SK-N-SH (cell line): ENCODE measurements around the gene CADM2.

ENCODE experiments used
- EP300 ChIP-seq, 2 experiments: IDR thresholded peaks; 2 replicates each; pipeline versions ENCODE4 v1.4.0 to v1.6.1; 2012; ENCODE audit warnings: borderline replicate concordance in 1 of 2, low read depth in 1 of 2, low read length in 1 of 2
- TF ChIP-seq, protein P1 (sequence below): fragments of 200-600 bp; sonication (generic); IDR thresholded peaks from 2 replicates; pipeline ENCODE4 v1.6.1; 2017; ENCODE audit warnings: antibody characterized with exemption, mild to moderate bottlenecking, moderate library complexity

DNA sequence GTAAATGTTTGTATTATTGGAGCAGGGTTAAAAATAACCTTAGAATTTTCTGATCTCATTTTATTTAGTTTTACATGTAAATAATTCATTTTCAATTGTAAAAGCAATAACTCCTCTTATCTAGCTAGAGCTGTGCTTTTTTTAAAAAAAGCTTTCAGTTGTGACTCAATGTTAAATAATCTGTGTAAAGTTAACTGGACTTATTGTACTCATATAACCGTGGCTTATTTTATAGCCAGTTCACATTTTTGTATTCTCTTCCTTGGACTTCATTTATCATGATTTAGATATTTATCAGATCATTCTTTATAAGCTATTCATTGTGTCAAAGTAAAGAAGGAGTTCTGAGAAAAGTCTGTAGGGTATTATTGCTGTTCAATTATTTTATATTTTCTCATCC is 435.6 kb downstream of the CADM2 start:
- TF ChIP-seq, protein P1, sequence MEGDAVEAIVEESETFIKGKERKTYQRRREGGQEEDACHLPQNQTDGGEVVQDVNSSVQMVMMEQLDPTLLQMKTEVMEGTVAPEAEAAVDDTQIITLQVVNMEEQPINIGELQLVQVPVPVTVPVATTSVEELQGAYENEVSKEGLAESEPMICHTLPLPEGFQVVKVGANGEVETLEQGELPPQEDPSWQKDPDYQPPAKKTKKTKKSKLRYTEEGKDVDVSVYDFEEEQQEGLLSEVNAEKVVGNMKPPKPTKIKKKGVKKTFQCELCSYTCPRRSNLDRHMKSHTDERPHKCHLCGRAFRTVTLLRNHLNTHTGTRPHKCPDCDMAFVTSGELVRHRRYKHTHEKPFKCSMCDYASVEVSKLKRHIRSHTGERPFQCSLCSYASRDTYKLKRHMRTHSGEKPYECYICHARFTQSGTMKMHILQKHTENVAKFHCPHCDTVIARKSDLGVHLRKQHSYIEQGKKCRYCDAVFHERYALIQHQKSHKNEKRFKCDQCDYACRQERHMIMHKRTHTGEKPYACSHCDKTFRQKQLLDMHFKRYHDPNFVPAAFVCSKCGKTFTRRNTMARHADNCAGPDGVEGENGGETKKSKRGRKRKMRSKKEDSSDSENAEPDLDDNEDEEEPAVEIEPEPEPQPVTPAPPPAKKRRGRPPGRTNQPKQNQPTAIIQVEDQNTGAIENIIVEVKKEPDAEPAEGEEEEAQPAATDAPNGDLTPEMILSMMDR = no peak
- no peak for TF ChIP-seq EP300 (IDR thresholded peaks at IDR 0.05; ENCODE audit: borderline replicate concordance in 1 of 2, low read depth in 1 of 2, low read length in 1 of 2)
